ENCODE measurements around the gene PLEKHM1.
"Not testable (repeated sequence)": the region's sequence is repeated elsewhere in the genome, so short reads cannot be mapped to it uniquely, and the experiment has no call there.

PLEKHM1 gene

DNA sequence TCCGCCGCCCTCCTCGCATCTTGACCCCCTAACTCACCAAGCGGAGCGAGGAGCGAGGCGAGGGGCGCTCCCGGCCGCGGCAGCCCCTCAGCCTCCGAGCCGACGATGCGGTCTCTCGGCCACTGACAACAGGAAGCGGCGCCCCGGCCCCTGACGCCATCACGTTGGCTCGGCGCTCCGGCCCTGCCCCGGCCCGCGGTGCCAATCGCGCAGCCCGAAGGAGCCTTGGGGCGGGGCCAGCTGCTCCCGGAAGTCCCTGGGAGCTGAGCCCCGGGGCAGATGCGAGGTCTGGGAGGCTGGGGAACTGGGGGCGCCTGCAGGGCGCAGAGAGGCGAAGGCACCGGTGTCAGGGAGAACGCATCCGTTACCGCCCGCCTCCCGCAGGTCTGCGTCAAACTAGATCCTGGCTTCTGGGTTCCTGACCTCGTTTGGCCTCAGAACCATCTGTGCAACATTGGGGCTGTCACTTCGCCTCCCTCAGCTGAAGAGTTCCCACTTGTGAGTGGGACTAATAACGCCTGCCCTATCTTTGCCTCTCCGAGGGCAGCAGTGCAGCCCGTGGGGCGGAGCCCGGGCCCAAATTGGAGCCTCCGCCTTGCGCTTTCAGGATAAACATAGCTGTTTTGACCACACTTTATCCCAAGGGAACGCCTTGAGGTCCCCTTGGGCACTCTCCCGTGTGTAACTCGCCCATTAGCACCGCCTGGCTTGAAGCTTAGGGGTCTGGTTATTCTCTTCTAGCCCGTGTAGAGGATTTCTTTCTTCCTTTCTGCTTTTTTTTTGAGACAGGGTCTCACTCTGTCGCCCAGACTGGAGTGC, at the start of gene PLEKHM1:
Gene PLEKHM1 (minus strand): TSS at position 107 of the 819 bp plus-strand sequence. CDS start 8,237 bp downstream, outside the sequence.
- DNase-seq = peak; percentile 88
- peak within 1 kb of the TSS; percentile 86 for H3K4me3 Mint-ChIP-seq
- not testable (repeated sequence) for H3K36me3 Mint-ChIP-seq (ENCODE audit: low read depth); H3K9me3 Mint-ChIP-seq; H3K27me3 Mint-ChIP-seq
- peak within 1 kb of the TSS; percentile 89 for H3K27ac Mint-ChIP-seq
- peaks cover 24% of the 10 kb centered on the region for H3K4me1 Mint-ChIP-seq (ENCODE audit: low read depth)

- H3K4me1 Mint-ChIP-seq (ENCODE audit: low read depth); DNase-seq; H3K4me3 Mint-ChIP-seq; H3K27ac Mint-ChIP-seq; H3K36me3 Mint-ChIP-seq (ENCODE audit: low read depth); H3K27me3 Mint-ChIP-seq; H3K9me3 Mint-ChIP-seq: not testable (repeated sequence)
Measured at GRCh38 chr17:45538168-45538567, 47.6 kb upstream of the PLEKHM1 start.

DNA sequence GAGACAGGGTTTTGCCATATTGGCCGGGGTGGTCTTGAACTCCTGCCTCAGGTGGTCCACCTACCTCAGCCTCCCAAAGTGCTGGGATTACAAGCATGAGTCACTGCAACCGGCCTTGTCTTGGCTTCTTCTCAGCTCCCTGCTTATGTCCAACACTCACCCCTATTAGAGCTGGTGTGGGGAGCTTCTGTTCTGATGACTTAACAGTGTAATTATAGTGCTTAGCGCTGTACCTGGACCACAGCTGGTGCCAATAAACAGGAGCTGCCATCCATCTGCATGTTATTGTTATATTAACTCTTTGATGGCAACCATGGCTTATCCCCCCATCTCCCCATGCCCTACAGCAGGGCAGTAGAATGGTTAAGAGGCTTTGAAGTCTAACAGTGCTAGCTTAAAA, 15.6 kb upstream of the PLEKHM1 start:
- peaks cover 17% of the 10 kb centered on the region for H3K36me3 Mint-ChIP-seq (ENCODE audit: low read depth)
- H3K4me1 Mint-ChIP-seq (ENCODE audit: low read depth); H3K27ac Mint-ChIP-seq; DNase-seq; H3K4me3 Mint-ChIP-seq; H3K9me3 Mint-ChIP-seq; H3K27me3 Mint-ChIP-seq: not testable (repeated sequence)

GRCh38 chr17:45505183-45505582, 14.7 kb upstream of the PLEKHM1 start:
- DNase-seq; H3K27me3 Mint-ChIP-seq; H3K4me1 Mint-ChIP-seq (ENCODE audit: low read depth); H3K9me3 Mint-ChIP-seq; H3K27ac Mint-ChIP-seq; H3K4me3 Mint-ChIP-seq: not testable (repeated sequence)
- peaks cover 17% of the 10 kb centered on the region for H3K36me3 Mint-ChIP-seq (ENCODE audit: low read depth)

DNA sequence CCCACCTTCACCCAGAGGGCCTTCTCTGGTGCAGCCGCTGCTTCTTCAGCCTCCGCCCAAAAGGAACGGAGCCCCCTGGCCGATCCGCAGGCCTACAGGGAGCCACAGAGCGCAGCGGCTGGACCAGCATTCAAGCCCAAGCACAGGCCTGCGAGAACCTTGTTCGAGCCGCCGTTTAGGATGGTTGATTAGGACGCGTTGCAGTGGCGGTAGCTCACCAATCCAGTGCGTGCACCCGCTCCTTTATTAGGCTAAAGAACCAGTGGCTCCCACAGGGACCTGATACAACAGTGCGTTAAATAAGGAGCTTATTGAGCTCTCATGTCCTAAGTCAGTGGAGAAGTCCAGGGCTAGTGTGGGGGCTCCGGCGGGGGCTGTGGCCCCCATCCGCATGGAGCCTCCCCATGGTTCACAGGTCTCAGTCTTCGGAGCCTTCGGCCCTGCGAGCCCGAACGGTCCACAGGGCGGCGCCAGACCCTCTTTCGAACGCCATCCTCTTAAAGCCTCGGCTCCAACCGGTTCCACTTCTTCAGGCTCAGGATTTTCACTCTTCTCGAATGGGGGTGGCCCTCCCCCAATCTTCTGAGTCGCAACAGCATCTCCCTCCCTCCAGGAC, 10.7 kb upstream of the PLEKHM1 start:
- DNase-seq; H3K4me1 Mint-ChIP-seq (ENCODE audit: low read depth); H3K4me3 Mint-ChIP-seq; H3K9me3 Mint-ChIP-seq; H3K36me3 Mint-ChIP-seq (ENCODE audit: low read depth); H3K27ac Mint-ChIP-seq; H3K27me3 Mint-ChIP-seq: not testable (repeated sequence)

DNA sequence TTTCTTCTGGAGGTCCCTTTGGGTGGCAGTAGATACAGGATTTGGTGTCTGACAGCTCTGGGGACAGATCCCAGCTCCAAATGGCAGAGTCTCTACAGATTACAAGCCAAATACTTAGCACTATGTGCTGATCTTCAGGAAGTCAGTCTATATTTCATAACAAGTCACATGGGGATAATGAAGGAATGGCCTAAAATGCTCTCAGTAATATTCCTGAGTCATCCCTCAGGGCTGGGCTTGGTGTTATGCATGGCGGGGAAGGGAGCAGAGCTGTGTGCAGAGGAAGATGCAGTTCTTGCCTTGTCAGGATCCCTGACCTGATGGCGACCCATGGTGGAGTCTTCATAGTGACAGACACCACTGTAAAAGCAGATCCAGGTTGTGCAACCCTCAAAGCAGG, 10.0 kb upstream of the PLEKHM1 start:
- not testable (repeated sequence) for H3K4me1 Mint-ChIP-seq (ENCODE audit: low read depth); H3K27me3 Mint-ChIP-seq; H3K9me3 Mint-ChIP-seq; H3K4me3 Mint-ChIP-seq; H3K36me3 Mint-ChIP-seq (ENCODE audit: low read depth); H3K27ac Mint-ChIP-seq; DNase-seq

- DNase-seq; H3K4me3 Mint-ChIP-seq; H3K4me1 Mint-ChIP-seq (ENCODE audit: low read depth); H3K27ac Mint-ChIP-seq; H3K27me3 Mint-ChIP-seq; H3K36me3 Mint-ChIP-seq (ENCODE audit: low read depth); H3K9me3 Mint-ChIP-seq: not testable (repeated sequence)
Measured at GRCh38 chr17:45499208-45499607, 8.7 kb upstream of the PLEKHM1 start.

GRCh38 chr17:45498377-45498776, 7.9 kb upstream of the PLEKHM1 start:
- H3K27me3 Mint-ChIP-seq; H3K4me1 Mint-ChIP-seq (ENCODE audit: low read depth); H3K4me3 Mint-ChIP-seq; H3K27ac Mint-ChIP-seq; DNase-seq; H3K9me3 Mint-ChIP-seq; H3K36me3 Mint-ChIP-seq (ENCODE audit: low read depth): not testable (repeated sequence)

DNA sequence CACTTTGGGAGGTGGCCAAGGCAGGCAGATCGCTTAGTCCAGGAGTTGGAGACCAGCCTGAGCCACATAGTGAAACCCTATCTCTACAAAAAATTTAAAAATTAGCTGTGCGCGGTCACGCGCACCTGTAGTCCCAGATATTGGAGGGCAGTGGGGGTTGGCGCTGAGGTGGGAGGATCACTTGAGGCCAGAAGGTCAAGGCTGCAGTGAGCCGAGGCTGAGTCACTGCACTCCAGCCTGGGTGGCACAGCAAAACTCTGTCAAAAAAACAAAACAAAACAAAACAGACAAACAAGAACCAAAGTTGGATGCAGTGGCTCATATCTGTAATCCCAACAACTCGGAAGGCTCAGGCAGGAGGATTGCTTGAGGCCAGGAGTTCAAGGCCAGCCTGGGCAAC, 6.9 kb upstream of the PLEKHM1 start:
- not testable (repeated sequence) for DNase-seq; H3K27ac Mint-ChIP-seq; H3K9me3 Mint-ChIP-seq; H3K36me3 Mint-ChIP-seq (ENCODE audit: low read depth); H3K27me3 Mint-ChIP-seq; H3K4me3 Mint-ChIP-seq; H3K4me1 Mint-ChIP-seq (ENCODE audit: low read depth)

DNA sequence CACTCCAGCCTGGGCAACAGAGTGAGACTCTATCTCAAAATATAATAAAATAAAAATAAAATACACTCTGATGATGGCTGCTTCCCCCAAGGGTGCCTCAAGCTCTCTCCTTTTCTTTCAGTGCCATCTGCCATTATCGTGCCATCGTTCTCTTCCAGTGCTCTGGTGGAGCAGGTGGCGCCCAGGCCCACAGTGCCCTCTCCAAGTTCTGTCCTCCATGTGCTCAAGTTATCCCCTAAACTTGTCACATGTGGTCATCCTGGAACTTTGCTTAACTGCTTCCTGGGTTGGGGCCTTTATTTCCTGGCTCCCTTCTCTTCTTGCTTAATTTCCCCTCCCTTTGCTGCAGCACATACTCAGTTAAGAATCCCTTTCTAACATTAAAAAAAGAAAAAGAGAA, 6.0 kb upstream of the PLEKHM1 start:
- H3K9me3 Mint-ChIP-seq; H3K4me1 Mint-ChIP-seq (ENCODE audit: low read depth): not testable (repeated sequence)

GRCh38 chr17:45494556-45494955, 4.0 kb upstream of the PLEKHM1 start:
- not testable (repeated sequence) for H3K4me3 Mint-ChIP-seq; H3K4me1 Mint-ChIP-seq (ENCODE audit: low read depth); H3K27ac Mint-ChIP-seq; H3K9me3 Mint-ChIP-seq; DNase-seq; H3K27me3 Mint-ChIP-seq; H3K36me3 Mint-ChIP-seq (ENCODE audit: low read depth)

More for the DNA sequence above, 6.0 kb upstream of the PLEKHM1 start:
- not testable (repeated sequence) for H3K27ac Mint-ChIP-seq; H3K27me3 Mint-ChIP-seq; DNase-seq; H3K36me3 Mint-ChIP-seq (ENCODE audit: low read depth); H3K4me3 Mint-ChIP-seq

GRCh38 chr17:45492156-45492555, 1.6 kb upstream of the PLEKHM1 start:
- H3K9me3 Mint-ChIP-seq; H3K4me3 Mint-ChIP-seq; H3K27me3 Mint-ChIP-seq; H3K27ac Mint-ChIP-seq; H3K36me3 Mint-ChIP-seq (ENCODE audit: low read depth); DNase-seq: not testable (repeated sequence)
- H3K4me1 Mint-ChIP-seq (ENCODE audit: low read depth) = peaks cover 24% of the 10 kb centered on the region

GRCh38 chr17:45490198-45490597, 323 bp downstream of the PLEKHM1 start:
- not testable (repeated sequence) for H3K27me3 Mint-ChIP-seq; H3K9me3 Mint-ChIP-seq; DNase-seq; H3K36me3 Mint-ChIP-seq (ENCODE audit: low read depth)
- Mint-ChIP-seq H3K4me3 (peak overlapping the region; percentile 86), H3K4me1 (ENCODE audit: low read depth) (peaks cover 24% of the 10 kb centered on the region), H3K27ac (peak overlapping the region; percentile 64)

DNA sequence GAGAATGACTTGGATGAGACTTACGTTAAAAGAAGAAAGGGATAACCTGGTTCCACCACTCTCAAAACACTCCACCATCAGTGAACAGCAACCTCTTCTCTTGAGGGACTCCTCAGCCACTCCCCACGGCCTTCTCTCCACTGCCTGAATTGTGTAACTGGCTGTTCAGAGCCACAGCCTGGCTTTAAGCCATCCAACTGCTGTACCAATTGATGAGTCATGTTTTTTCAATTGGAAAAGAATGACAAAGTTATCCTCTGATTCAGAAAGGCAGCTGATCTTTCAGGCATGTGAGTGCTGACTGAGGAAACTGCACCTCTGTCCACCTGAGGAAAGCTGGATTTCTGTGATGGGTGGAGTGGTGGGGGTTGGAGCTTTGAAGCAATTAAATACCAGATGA, 2.8 kb downstream of the PLEKHM1 start:
- not testable (repeated sequence) for H3K27me3 Mint-ChIP-seq; H3K9me3 Mint-ChIP-seq; H3K4me3 Mint-ChIP-seq; H3K36me3 Mint-ChIP-seq (ENCODE audit: low read depth); DNase-seq
- Mint-ChIP-seq H3K27ac (peak overlapping the region; percentile 85), H3K4me1 (ENCODE audit: low read depth) (peaks cover 36% of the 10 kb centered on the region)

- not testable (repeated sequence) for H3K9me3 Mint-ChIP-seq, H3K4me3 Mint-ChIP-seq, H3K27me3 Mint-ChIP-seq, DNase-seq
- peak overlapping the region; percentile 59 for H3K27ac Mint-ChIP-seq
- peaks cover 23% of the 10 kb centered on the region for H3K4me1 Mint-ChIP-seq (ENCODE audit: low read depth)
- H3K36me3 Mint-ChIP-seq (ENCODE audit: low read depth) = peaks cover 11% of the 10 kb centered on the region
Measured at GRCh38 chr17:45483591-45484216, 6.8 kb downstream of the PLEKHM1 start.

All from activated T-cell treated with anti-CD3 and anti-CD28 coated beads, Interleukin-2, amount 50 U/mL, for 24 hours (primary cell).